IPS DF 6.9 (cell line): Measurements from ENCODE around the gene DMRTA1.
"Not testable (repeated sequence)": the region's sequence is repeated elsewhere in the genome, so short reads cannot be mapped to it uniquely, and the experiment has no call there.

Experiments used
- DNase-seq: peaks from one replicate; pipeline ENCODE4 v3.0.0-alpha.2; 2013; ENCODE audit warnings: low read depth, low spot score
- H3K27ac ChIP-seq: one replicate; pipeline ENCODE4 v1.5.1; 2013; ENCODE audit warnings: low read length, control low read depth
- H3K27me3 ChIP-seq: 2 replicates; pipeline ENCODE4 v1.6.1; 2013; ENCODE audit warnings: mild to moderate bottlenecking, low read length; ENCODE audit not compliant: control insufficient read depth, insufficient read depth
- H3K36me3 ChIP-seq: 2 replicates; pipeline ENCODE4 v1.6.1; 2013; ENCODE audit warnings: low read length; ENCODE audit not compliant: control insufficient read depth, insufficient read depth
- H3K4me1 ChIP-seq: 2 replicates; pipeline ENCODE4 v1.6.1; 2013; ENCODE audit warnings: low read length; ENCODE audit not compliant: control insufficient read depth, insufficient read depth
- H3K4me3 ChIP-seq: 2 replicates; pipeline ENCODE4 v1.5.1; 2013; ENCODE audit warnings: mild to moderate bottlenecking, low read length
- H3K9me3 ChIP-seq: 2 replicates; pipeline ENCODE4 v1.6.1; 2013; ENCODE audit warnings: low read length, inconsistent platforms; ENCODE audit not compliant: control insufficient read depth, insufficient read depth
- WGBS: extraction: QIAGEN DNeasy Blood & Tissue Kit; methylation state at CpG from one replicate; pipeline ENCODE4 v1.1.7; 2013; ENCODE audit warnings: mixed read lengths, missing lambda C conversion rate; ENCODE audit not compliant: insufficient read length, insufficient coverage; 5-methylcytosine and 5-hydroxymethylcytosine counted together

The DMRTA1 gene

GRCh38 chr9:22457448-22457847, 10.8 kb downstream of the DMRTA1 start:
- no peak overlapping the region for H3K27ac ChIP-seq

GRCh38 chr9:22463205-22463604, 16.6 kb downstream of the DMRTA1 start:
- DNase-seq, result no peak
- no peak overlapping the region for H3K27ac ChIP-seq
- no CpG with 5 or more reads among the region's 1 CpG for WGBS
- H3K4me3 ChIP-seq, result no peak overlapping the region
- H3K27me3 ChIP-seq, result no peaks in the 10 kb centered on the region
- no peaks in the 10 kb centered on the region for H3K9me3 ChIP-seq
- H3K4me1 ChIP-seq, result no peaks in the 10 kb centered on the region
- no peaks in the 10 kb centered on the region for H3K36me3 ChIP-seq

More at GRCh38 chr9:22457448-22457847, 10.8 kb downstream of the DMRTA1 start:
- H3K4me1 ChIP-seq, result no peaks in the 10 kb centered on the region
- no peak overlapping the region for H3K4me3 ChIP-seq
- no peaks in the 10 kb centered on the region for H3K9me3 ChIP-seq
- no CpG with 5 or more reads among the region's 1 CpG for whole genome bisulfite sequencing
- no peaks in the 10 kb centered on the region for H3K27me3 ChIP-seq
- no peaks in the 10 kb centered on the region for H3K36me3 ChIP-seq
- DNase-seq, result no peak

- WGBS, result no CpG with 5 or more reads among the region's 8 CpGs
- H3K27me3 ChIP-seq, result no peaks in the 10 kb centered on the region
- H3K4me3 ChIP-seq, result no peak overlapping the region
- H3K9me3 ChIP-seq, result no peaks in the 10 kb centered on the region
- H3K36me3 ChIP-seq, result no peaks in the 10 kb centered on the region
- no peaks in the 10 kb centered on the region for H3K4me1 ChIP-seq
- H3K27ac ChIP-seq, result no peak overlapping the region
- DNase-seq, result no peak
These were observed 23.4 kb downstream of the DMRTA1 start for GRCh38 chr9:22469928-22470544.

- no peak overlapping the region for H3K4me3 ChIP-seq
- no peak for DNase-seq
- H3K9me3 ChIP-seq, result no peaks in the 10 kb centered on the region
- no peaks in the 10 kb centered on the region for H3K27me3 ChIP-seq
- H3K36me3 ChIP-seq, result no peaks in the 10 kb centered on the region
- H3K4me1 ChIP-seq, result peaks cover 3% of the 10 kb centered on the region; the same call in 1 of the 2 replicates
- no CpG with 5 or more reads among the region's 2 CpGs for WGBS
- H3K27ac ChIP-seq, result no peak overlapping the region
These were observed 34.9 kb downstream of the DMRTA1 start for GRCh38 chr9:22481566-22481965.

GRCh38 chr9:22483528-22484070, 37.0 kb downstream of the DMRTA1 start:
- H3K27me3 ChIP-seq, result no peaks in the 10 kb centered on the region
- peaks cover 3% of the 10 kb centered on the region; the same call in 1 of the 2 replicates for H3K4me1 ChIP-seq
- no peak overlapping the region for H3K4me3 ChIP-seq
- H3K27ac ChIP-seq, result no peak overlapping the region
- no peaks in the 10 kb centered on the region for H3K36me3 ChIP-seq
- DNase-seq, result peak; percentile 18
- H3K9me3 ChIP-seq, result no peaks in the 10 kb centered on the region
- no CpG with 5 or more reads among the region's 1 CpG for WGBS

GRCh38 chr9:22496197-22496596, 49.6 kb downstream of the DMRTA1 start:
- H3K4me1 ChIP-seq, H3K4me3 ChIP-seq, H3K27me3 ChIP-seq, H3K9me3 ChIP-seq, H3K36me3 ChIP-seq, DNase-seq, H3K27ac ChIP-seq: not testable (repeated sequence)
- no CpG with 5 or more reads among the region's 4 CpGs for WGBS
